PC-3 (cell line): ENCODE measurements around the gene RAB5B. TPM values are rescaled to one million over a fixed set of nuclear protein-coding genes. Genes with fewer than 3 reads are reported as not detected.
"Not testable (repeated sequence)": the region's sequence is repeated elsewhere in the genome, so short reads cannot be mapped to it uniquely, and the experiment has no call there.

Experiments
- ATAC-seq: fragments of 200-7000 bp; cut with Tn5 transposase; 2 replicates; pipeline ENCODE4 v1.9.1; 2020; ENCODE audit warnings: mild to moderate bottlenecking, moderate library complexity
- BruUV-seq: library from RNA; stranded (reverse); fragments of 400-500 nt; replicated peaks from 2 replicates; lab custom pipeline; 2021; lab: Mats Ljungman, UMichigan
- CTCF ChIA-PET: fragments of 300-600 bp; sonication (Branson Sonifier 250); formaldehyde crosslinking; loops from one replicate; lab custom pipeline; 2022; ENCODE audit warnings: antibody characterized with exemption; lab: Charles Lee
- POLR2A ChIA-PET: fragments of 300-600 bp; sonication (Branson Sonifier 250); formaldehyde crosslinking; loops from one replicate; lab custom pipeline; 2022; ENCODE audit warnings: antibody characterized with exemption; ENCODE audit not compliant: unreplicated experiment; lab: Charles Lee
- DNase-seq: peaks from one replicate; pipeline ENCODE4 v3.0.0-alpha.2; 2015
- H2AFZ ChIP-seq: fragments of 300-600 bp; sonication (generic); 2 replicates; pipeline ENCODE4 v1.6.0; 2016; ENCODE audit warnings: antibody characterized with exemption, low read length
- H3F3A ChIP-seq: fragments of 300-600 bp; sonication (generic); one replicate; pipeline ENCODE4 v1.6.0; 2017; ENCODE audit warnings: antibody characterized with exemption, low read length, control low read depth, mild to moderate bottlenecking; ENCODE audit not compliant: unreplicated experiment
- H3K27ac ChIP-seq: fragments of 300-600 bp; sonication (generic); 2 replicates; pipeline ENCODE4 v1.5.1; 2016; ENCODE audit warnings: mild to moderate bottlenecking, low read length
- H3K27me3 ChIP-seq: fragments of 300-600 bp; sonication (generic); 2 replicates; pipeline ENCODE4 v1.6.1; 2016; ENCODE audit warnings: low read length, mixed read lengths
- H3K36me3 ChIP-seq: fragments of 300-600 bp; sonication (generic); 2 replicates; pipeline ENCODE4 v1.6.1; 2016; ENCODE audit warnings: low read depth, mixed run types, low read length, mixed read lengths
- H3K4me1 ChIP-seq: fragments of 300-600 bp; sonication (generic); 2 replicates; pipeline ENCODE4 v1.5.1; 2016; ENCODE audit warnings: low read length; ENCODE audit not compliant: insufficient read depth
- H3K4me2 ChIP-seq: fragments of 300-600 bp; sonication (generic); 2 replicates; pipeline ENCODE4 v1.6.0; 2016; ENCODE audit warnings: low read length
- H3K4me3 ChIP-seq: fragments of 300-600 bp; sonication (generic); 2 replicates; pipeline ENCODE4 v1.5.1; 2016; ENCODE audit warnings: mild to moderate bottlenecking, low read length, mixed read lengths
- H3K79me2 ChIP-seq: fragments of 300-600 bp; sonication (generic); 2 replicates; pipeline ENCODE4 v1.6.1; 2017; ENCODE audit warnings: low read length, mixed read lengths
- H3K9ac ChIP-seq: fragments of 300-600 bp; sonication (generic); 2 replicates; pipeline ENCODE4 v1.6.0; 2016; ENCODE audit warnings: mild to moderate bottlenecking, low read length
- H3K9me2 ChIP-seq: fragments of 300-600 bp; sonication (generic); replicated peaks from 2 replicates; pipeline ENCODE4 v1.6.1; 2016; ENCODE audit warnings: mixed run types, low read length, mixed read lengths
- H3K9me3 ChIP-seq: fragments of 300-600 bp; sonication (generic); 2 replicates; pipeline ENCODE4 v1.6.1; 2016; ENCODE audit warnings: low read length, mixed read lengths
- H4K20me1 ChIP-seq: fragments of 300-600 bp; sonication (generic); 2 replicates; pipeline ENCODE4 v1.6.1; 2016; ENCODE audit warnings: low read length, mixed read lengths
- EZH2 ChIP-seq: fragments of 300-600 bp; sonication (generic); IDR thresholded peaks from one replicate; pipeline ENCODE4 v1.6.1; 2017; ENCODE audit warnings: antibody characterized with exemption, mild to moderate bottlenecking, low read length; ENCODE audit not compliant: unreplicated experiment
- EZH2phosphoT487 ChIP-seq: fragments of 300-600 bp; sonication (generic); IDR thresholded peaks from 2 replicates; pipeline ENCODE4 v1.6.1; 2018; ENCODE audit warnings: mild to moderate bottlenecking, antibody characterized with exemption, low read length, borderline replicate concordance
- intact Hi-C: fragments of 100-400 bp; cut with micrococcal nuclease; formaldehyde crosslinking; loops from 2 replicates; pipeline ENCODE4 v1.9.0; 2023
- total RNA-seq: library from RNA; depleted of rRNA; stranded (reverse); fragments of >200 nt; gene quantifications from 2 replicates; pipeline ENCODE4 v1.2.3, GENCODE V29; 2014; rRNA removed
- TF ChIP-seq, protein P1 (sequence below): fragments of 300-600 bp; sonication (generic); conservative IDR thresholded peaks from 2 replicates; pipeline ENCODE4 v1.5.1; 2017; ENCODE audit warnings: antibody characterized with exemption, low read depth, mild to moderate bottlenecking, low read length

RAB5B gene
- total RNA-seq, 1 experiment from 2014 or later = 48.8 TPM

DNA sequence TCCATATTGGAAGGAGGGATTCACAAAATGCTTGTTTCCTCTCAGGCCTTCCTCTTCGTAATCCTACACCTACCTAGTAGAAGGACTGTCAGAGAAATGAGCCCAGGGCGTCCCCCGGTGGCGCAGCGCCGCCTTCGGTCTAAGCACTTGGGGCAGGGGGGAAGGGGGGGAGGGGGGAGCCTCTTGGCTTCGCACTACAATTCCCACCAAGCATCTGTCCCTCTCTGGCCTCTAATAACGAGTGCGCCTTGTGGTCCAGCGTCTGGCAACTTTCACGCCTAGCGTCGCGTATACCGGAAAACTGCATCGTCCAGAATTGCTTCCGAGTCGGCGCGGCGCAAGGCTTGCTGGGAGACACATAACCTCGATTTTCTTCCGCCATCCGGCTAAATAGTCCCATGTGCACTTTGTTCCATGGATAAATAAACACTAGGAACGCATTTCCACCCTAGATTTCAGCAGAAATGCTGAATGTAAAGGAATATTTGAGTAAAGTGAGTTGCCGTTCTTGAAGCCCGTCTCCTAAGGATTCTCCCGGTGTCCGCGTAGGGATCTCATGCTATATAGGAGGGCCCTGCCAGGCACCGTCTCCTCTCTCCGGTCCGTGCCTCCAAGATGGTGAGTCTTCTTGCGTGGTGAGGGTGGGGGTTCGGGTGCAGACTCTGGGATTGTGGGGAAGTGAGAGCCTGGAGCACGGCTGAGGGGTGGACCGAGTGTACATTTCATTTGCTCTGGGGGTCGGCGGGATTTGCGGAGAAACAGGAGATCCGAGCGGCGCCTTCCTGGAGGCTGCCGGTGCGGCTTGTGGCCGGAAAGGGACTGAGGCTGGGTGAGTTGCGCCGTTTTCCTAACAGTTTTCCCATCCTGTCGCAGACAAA, 67.9 kb downstream of the RAB5B start, which contains the start of gene RPS26:
TSS of gene RPS26 (plus strand) at position 367 of the 878 bp plus-strand sequence. CDS start at position 616, 249 bp downstream.
- ATAC-seq (peak; percentile 95), DNase-seq (peak; percentile 99)
- BruUV-seq = no TSS peak
- peaks cover 15% of the 10 kb centered on the region for H3F3A ChIP-seq
- peak within 1 kb of the TSS; percentile 76 for H3K27ac ChIP-seq
- peaks cover 24% of the 10 kb centered on the region for H3K79me2 ChIP-seq
- peak within 1 kb of the TSS; percentile 80 for H3K4me3 ChIP-seq
- H2AFZ ChIP-seq = peak within 1 kb of the TSS; percentile 96
- POLR2A ChIA-PET = no interaction called here
- H3K4me1 ChIP-seq = peaks cover 19% of the 10 kb centered on the region
- peak within 1 kb of the TSS; percentile 91 for H3K4me2 ChIP-seq
- no peaks in the 10 kb centered on the region for H3K9me3 ChIP-seq
- CTCF ChIA-PET = no interaction called here
- peak within 1 kb of the TSS; percentile 96 for H3K9ac ChIP-seq
- no peak for TF ChIP-seq EZH2
- TF ChIP-seq, protein P1, sequence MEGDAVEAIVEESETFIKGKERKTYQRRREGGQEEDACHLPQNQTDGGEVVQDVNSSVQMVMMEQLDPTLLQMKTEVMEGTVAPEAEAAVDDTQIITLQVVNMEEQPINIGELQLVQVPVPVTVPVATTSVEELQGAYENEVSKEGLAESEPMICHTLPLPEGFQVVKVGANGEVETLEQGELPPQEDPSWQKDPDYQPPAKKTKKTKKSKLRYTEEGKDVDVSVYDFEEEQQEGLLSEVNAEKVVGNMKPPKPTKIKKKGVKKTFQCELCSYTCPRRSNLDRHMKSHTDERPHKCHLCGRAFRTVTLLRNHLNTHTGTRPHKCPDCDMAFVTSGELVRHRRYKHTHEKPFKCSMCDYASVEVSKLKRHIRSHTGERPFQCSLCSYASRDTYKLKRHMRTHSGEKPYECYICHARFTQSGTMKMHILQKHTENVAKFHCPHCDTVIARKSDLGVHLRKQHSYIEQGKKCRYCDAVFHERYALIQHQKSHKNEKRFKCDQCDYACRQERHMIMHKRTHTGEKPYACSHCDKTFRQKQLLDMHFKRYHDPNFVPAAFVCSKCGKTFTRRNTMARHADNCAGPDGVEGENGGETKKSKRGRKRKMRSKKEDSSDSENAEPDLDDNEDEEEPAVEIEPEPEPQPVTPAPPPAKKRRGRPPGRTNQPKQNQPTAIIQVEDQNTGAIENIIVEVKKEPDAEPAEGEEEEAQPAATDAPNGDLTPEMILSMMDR = peak; percentile 59
- H3K9me2 ChIP-seq = no peaks in the 10 kb centered on the region
- H3K27me3 ChIP-seq = no peaks in the 10 kb centered on the region
- intact Hi-C loops = loop anchor here (1.0 to 2.0 kb wide), 3 partner anchors 44 to 85 kb away; partner anchors contain the start of gene SUOX
- H3K36me3 ChIP-seq = peaks cover 24% of the 10 kb centered on the region
- H4K20me1 ChIP-seq = peaks cover 17% of the 10 kb centered on the region

DNA sequence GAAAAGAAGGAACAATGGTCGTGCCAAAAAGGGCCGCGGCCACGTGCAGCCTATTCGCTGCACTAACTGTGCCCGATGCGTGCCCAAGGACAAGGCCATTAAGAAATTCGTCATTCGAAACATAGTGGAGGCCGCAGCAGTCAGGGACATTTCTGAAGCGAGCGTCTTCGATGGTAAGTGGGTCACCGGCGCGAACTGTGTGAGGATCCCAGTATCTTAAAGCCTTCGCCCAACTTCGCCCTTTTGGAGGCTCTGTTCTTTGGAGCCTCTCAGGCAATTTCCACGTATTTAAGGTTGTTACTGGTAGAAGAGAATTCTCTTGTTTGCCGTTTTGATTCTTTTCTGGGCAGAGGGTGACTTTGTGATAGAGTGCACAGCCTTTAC, 68.5 kb downstream of the RAB5B start:
- BruUV-seq = TSS peak; percentile 86

DNA sequence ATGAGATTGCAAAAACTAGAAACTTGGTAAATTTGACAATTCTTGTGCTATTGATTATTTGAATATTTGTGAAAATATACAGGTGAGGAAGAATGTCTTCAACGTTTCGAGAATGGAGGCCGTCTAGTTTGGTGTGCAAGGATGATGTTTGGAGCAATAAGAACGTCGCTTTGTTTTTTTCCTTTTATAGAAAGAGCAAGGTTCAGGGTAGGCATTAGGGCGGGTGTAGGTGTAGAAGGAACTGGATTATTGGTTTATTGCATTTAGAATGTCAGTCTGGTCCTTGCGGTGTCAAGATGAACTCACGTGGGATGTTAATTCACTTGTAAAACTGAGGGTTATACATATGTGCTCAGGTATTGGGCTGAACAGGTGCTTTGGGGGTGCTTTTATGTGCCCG, 69.0 kb downstream of the RAB5B start:
- Histone ChIP-seq H3K4me3 (peak overlapping the region; percentile 80), H3K36me3 (peaks cover 24% of the 10 kb centered on the region), H3K9me2 (no peaks in the 10 kb centered on the region), H3K9me3 (no peaks in the 10 kb centered on the region), H3K27me3 (no peaks in the 10 kb centered on the region), H4K20me1 (peaks cover 17% of the 10 kb centered on the region), H3K4me2 (peak overlapping the region; percentile 87), H3K79me2 (peaks cover 24% of the 10 kb centered on the region), H3K27ac (no peak overlapping the region), H3F3A (peaks cover 15% of the 10 kb centered on the region), H3K9ac (peak overlapping the region; percentile 96), H3K4me1 (peaks cover 19% of the 10 kb centered on the region), H2AFZ (no peak overlapping the region)
- DNase-seq (no peak), ATAC-seq (no peak)
- ChIA-PET CTCF (no interaction called here), POLR2A (no interaction called here)
- TF ChIP-seq EZH2phosphoT487 (no peak), EZH2 (no peak)
- TF ChIP-seq, protein P1 = no peak
- BruUV-seq = no TSS peak
- intact Hi-C loops = no loop called here

More for the DNA sequence above, 68.5 kb downstream of the RAB5B start:
- Histone ChIP-seq H3K4me3 (peak overlapping the region; percentile 80), H3K27ac (peak overlapping the region; percentile 76; the same call in 1 of the 2 replicates), H3F3A (peaks cover 15% of the 10 kb centered on the region), H3K4me1 (peaks cover 19% of the 10 kb centered on the region), H3K4me2 (peak overlapping the region; percentile 87), H3K36me3 (peaks cover 24% of the 10 kb centered on the region), H3K9ac (peak overlapping the region; percentile 96), H3K79me2 (peaks cover 24% of the 10 kb centered on the region), H4K20me1 (peaks cover 17% of the 10 kb centered on the region)
- CTCF ChIA-PET, ATAC-seq, H3K9me3 ChIP-seq, intact Hi-C loops, POLR2A ChIA-PET, DNase-seq, H3K27me3 ChIP-seq, H2AFZ ChIP-seq, H3K9me2 ChIP-seq: not testable (repeated sequence)

Other genes with a start within 250 kb of the RAB5B start
- 784 and 869 TPM in 2 replicates for gene CD63, start 245.1 kb upstream of the RAB5B start, total RNA-seq
- gene GDF11, start 231.0 kb upstream of the RAB5B start, total RNA-seq = 7.1 and 17.4 TPM in 2 replicates
- 103 and 108 TPM in 2 replicates for gene SARNP, start 156.4 kb upstream of the RAB5B start, total RNA-seq
- 19.2 and 30.6 TPM in 2 replicates for gene ORMDL2, start 156.0 kb upstream of the RAB5B start, total RNA-seq
- 45.1 and 47.4 TPM in 2 replicates for gene DNAJC14, start 144.5 kb upstream of the RAB5B start, total RNA-seq
- 0.04 and 0.17 TPM in 2 replicates for gene MMP19, start 131.1 kb upstream of the RAB5B start, total RNA-seq
- gene PYM1, start 46.2 kb upstream of the RAB5B start, total RNA-seq = 39.0 and 42.9 TPM in 2 replicates
- gene DGKA, start 42.9 kb upstream of the RAB5B start, total RNA-seq = 27.2 and 41.5 TPM in 2 replicates
- gene PMEL, start 8.0 kb upstream of the RAB5B start, total RNA-seq = 0.35 and 2.0 TPM in 2 replicates
- 63.0 and 68.2 TPM in 2 replicates for gene CDK2, start 7.2 kb upstream of the RAB5B start, total RNA-seq
- gene SUOX, start 23.2 kb downstream of the RAB5B start, total RNA-seq = 18.0 and 33.9 TPM in 2 replicates
- gene IKZF4, start 47.0 kb downstream of the RAB5B start, total RNA-seq = 1.0 and 2.8 TPM in 2 replicates
- 183 and 320 TPM in 2 replicates for gene RPS26, start 67.8 kb downstream of the RAB5B start, total RNA-seq
- 28.0 and 40.6 TPM in 2 replicates for gene ERBB3, start 106.1 kb downstream of the RAB5B start, total RNA-seq
- 391 and 406 TPM in 2 replicates for gene PA2G4, start 130.5 kb downstream of the RAB5B start, total RNA-seq
- gene RPL41, start 142.6 kb downstream of the RAB5B start, total RNA-seq = 3,106 and 3,551 TPM in 2 replicates
- gene ZC3H10, start 144.2 kb downstream of the RAB5B start, total RNA-seq = 4.8 and 5.6 TPM in 2 replicates
- gene ESYT1, start 154.2 kb downstream of the RAB5B start, total RNA-seq = 120 and 176 TPM in 2 replicates
- 153 and 178 TPM in 2 replicates for gene MYL6B, start 178.5 kb downstream of the RAB5B start, total RNA-seq
- gene MYL6, start 184.3 kb downstream of the RAB5B start, total RNA-seq = 1,385 and 1,597 TPM in 2 replicates
- 38.4 and 39.4 TPM in 2 replicates for gene SMARCC2, start 215.4 kb downstream of the RAB5B start, total RNA-seq
- 43.9 and 52.1 TPM in 2 replicates for gene RNF41, start 247.8 kb downstream of the RAB5B start, total RNA-seq